RWPE2 (cell line): Measurements from ENCODE around the gene CD48.

ENCODE experiments used
- ATAC-seq: fragments of 200-7000 bp; cut with Tn5 transposase; 3 replicates; pipeline ENCODE4 v1.9.1; 2021; ENCODE audit warnings: low read depth
- DNase-seq: peaks from one replicate; pipeline ENCODE4 v3.0.0-alpha.2; 2020; ENCODE audit warnings: low spot score
- H3K27ac ChIP-seq: fragments of 450-650 bp; 2 replicates; pipeline ENCODE4 v1.5.1; 2017; ENCODE audit warnings: mild to moderate bottlenecking; ENCODE audit not compliant: poor library complexity, severe bottlenecking
- H3K27me3 ChIP-seq: fragments of 250-450 bp; sonication (Bioruptor Pico); 2 replicates; pipeline ENCODE4 v1.5.1; 2021; ENCODE audit warnings: mild to moderate bottlenecking, moderate library complexity; ENCODE audit not compliant: insufficient read depth, poor library complexity, severe bottlenecking
- H3K36me3 ChIP-seq: fragments of 250-450 bp; sonication (Bioruptor Pico); 2 replicates; pipeline ENCODE4 v1.5.1; 2020; ENCODE audit warnings: low read depth, mild to moderate bottlenecking, moderate library complexity
- H3K4me1 ChIP-seq: fragments of 250-450 bp; sonication (Bioruptor Pico); 2 replicates; pipeline ENCODE4 v1.5.1; 2021; ENCODE audit warnings: mild to moderate bottlenecking, moderate library complexity; ENCODE audit not compliant: insufficient read depth, poor library complexity, severe bottlenecking
- H3K4me3 ChIP-seq: fragments of 250-450 bp; sonication (Bioruptor Pico); 2 replicates; pipeline ENCODE4 v1.5.1; 2021; ENCODE audit warnings: mild to moderate bottlenecking, moderate library complexity; ENCODE audit not compliant: severe bottlenecking
- H3K9me3 ChIP-seq: fragments of 250-450 bp; sonication (Bioruptor Pico); 2 replicates; pipeline ENCODE4 v1.5.1; 2021; ENCODE audit warnings: mild to moderate bottlenecking, moderate library complexity; ENCODE audit not compliant: severe bottlenecking
- CTCF ChIP-seq: fragments of 450-650 bp; IDR thresholded peaks from one replicate; pipeline ENCODE4 v1.5.1; 2017; ENCODE audit warnings: mild to moderate bottlenecking, moderate library complexity; ENCODE audit not compliant: poor library complexity, severe bottlenecking

The CD48 gene

GRCh38 chr1:160755911-160756848, 44.6 kb upstream of the CD48 start:
- TF ChIP-seq CTCF: no peak
- Histone ChIP-seq H3K4me1 (no peaks in the 10 kb centered on the region), H3K27me3 (no peaks in the 10 kb centered on the region), H3K4me3 (no peak overlapping the region), H3K27ac (no peak overlapping the region), H3K9me3 (no peaks in the 10 kb centered on the region), H3K36me3 (no peaks in the 10 kb centered on the region)
- no peak for DNase-seq
- ATAC-seq: no peak

GRCh38 chr1:160755461-160755860, 43.8 kb upstream of the CD48 start:
- ATAC-seq: no peak
- TF ChIP-seq CTCF: no peak
- Histone ChIP-seq H3K27me3 (no peaks in the 10 kb centered on the region), H3K36me3 (no peaks in the 10 kb centered on the region), H3K27ac (no peak overlapping the region), H3K4me3 (no peak overlapping the region), H3K9me3 (no peaks in the 10 kb centered on the region), H3K4me1 (no peaks in the 10 kb centered on the region)
- DNase-seq: no peak

GRCh38 chr1:160753594-160753993, 42.0 kb upstream of the CD48 start:
- no peak for TF ChIP-seq CTCF
- H3K27me3 ChIP-seq: no peaks in the 10 kb centered on the region
- ATAC-seq (no peak), DNase-seq (no peak)
- H3K36me3 ChIP-seq: no peaks in the 10 kb centered on the region
- no peak overlapping the region for H3K27ac ChIP-seq
- H3K9me3 ChIP-seq: no peaks in the 10 kb centered on the region
- H3K4me1 ChIP-seq: peaks cover 5% of the 10 kb centered on the region
- no peak overlapping the region for H3K4me3 ChIP-seq

- DNase-seq: no peak
- TF ChIP-seq CTCF: no peak
- H3K27ac ChIP-seq: no peak overlapping the region
- ATAC-seq: no peak
- H3K36me3 ChIP-seq: no peaks in the 10 kb centered on the region
- H3K4me3 ChIP-seq: no peak overlapping the region
- peaks cover 7% of the 10 kb centered on the region for H3K4me1 ChIP-seq
- H3K9me3 ChIP-seq: no peaks in the 10 kb centered on the region
- no peaks in the 10 kb centered on the region for H3K27me3 ChIP-seq
Measured at GRCh38 chr1:160752924-160753323, 41.3 kb upstream of the CD48 start.

- peaks cover 7% of the 10 kb centered on the region for H3K4me1 ChIP-seq
- ATAC-seq: no peak
- no peak overlapping the region for H3K27ac ChIP-seq
- TF ChIP-seq CTCF: no peak
- no peak overlapping the region for H3K4me3 ChIP-seq
- H3K36me3 ChIP-seq: no peaks in the 10 kb centered on the region
- no peaks in the 10 kb centered on the region for H3K9me3 ChIP-seq
- no peak for DNase-seq
- no peaks in the 10 kb centered on the region for H3K27me3 ChIP-seq
Measured at GRCh38 chr1:160752406-160752805, 40.8 kb upstream of the CD48 start.
